DMS53 (cell line): ENCODE data around the gene DDRGK1.
A peak's percentile ranks its signal among the peaks of the same experiment; 100 is the strongest.
"Not testable (repeated sequence)": the region's sequence is repeated elsewhere in the genome, so short reads cannot be mapped to it uniquely, and the experiment has no call there.

Source experiments
- DNase-seq: peaks from one replicate; lab custom pipeline; 2025; lab: John Stamatoyannopoulos, UW

Gene DDRGK1

DNA sequence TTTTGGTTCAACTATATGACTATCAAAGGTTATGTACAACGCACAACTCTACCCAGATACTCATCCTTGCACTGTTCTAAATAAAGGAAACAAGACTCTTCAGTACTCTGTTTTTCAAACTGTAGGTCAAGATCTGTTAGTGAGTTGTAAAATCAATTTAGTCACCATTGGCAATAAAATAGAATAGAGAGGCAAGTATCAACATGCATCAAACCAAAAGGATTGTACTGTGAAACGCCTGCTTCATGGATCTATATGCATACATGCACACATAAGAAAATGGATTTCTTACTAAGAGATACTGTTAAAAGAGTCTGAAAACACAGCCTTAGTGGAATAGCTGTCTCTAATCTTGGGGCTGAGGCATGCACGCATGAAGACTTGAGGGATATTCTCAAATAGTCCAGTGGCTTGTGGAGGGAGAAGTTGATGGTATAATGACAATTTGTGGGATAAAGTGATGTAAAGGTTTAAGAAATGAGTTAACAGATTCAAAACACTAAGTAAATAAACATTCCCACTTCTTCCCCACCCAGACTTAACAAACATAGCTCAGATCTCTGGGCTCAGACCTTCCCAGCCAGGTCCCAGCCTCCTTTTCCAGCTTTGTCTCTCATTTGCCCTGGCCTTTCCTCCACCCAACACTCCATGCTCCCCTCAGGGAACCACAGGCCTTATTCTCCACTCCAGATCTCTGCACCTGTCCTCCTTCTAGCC lies 20.4 kb downstream of the DDRGK1 start:
- no peak for DNase-seq

DNA sequence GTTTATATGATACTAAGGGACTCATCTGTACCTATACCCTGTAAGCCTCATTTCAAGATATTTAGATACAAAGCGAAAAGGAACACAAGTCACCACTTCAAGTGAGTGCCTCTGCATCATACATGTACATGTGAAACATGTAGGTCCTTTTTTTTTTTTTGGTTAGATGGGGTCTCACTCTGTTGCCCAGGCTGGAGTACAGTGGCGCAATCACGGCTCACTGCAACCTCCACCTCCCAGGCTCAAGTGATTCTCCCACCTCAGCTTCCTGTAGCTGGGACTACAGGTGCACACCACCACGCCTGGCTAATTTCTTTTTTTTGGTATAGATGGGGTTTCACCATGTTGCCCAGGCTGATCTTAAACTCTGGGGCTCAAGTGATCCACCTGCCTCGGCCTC lies 22.1 kb downstream of the DDRGK1 start:
- not testable (repeated sequence) for DNase-seq

DNA sequence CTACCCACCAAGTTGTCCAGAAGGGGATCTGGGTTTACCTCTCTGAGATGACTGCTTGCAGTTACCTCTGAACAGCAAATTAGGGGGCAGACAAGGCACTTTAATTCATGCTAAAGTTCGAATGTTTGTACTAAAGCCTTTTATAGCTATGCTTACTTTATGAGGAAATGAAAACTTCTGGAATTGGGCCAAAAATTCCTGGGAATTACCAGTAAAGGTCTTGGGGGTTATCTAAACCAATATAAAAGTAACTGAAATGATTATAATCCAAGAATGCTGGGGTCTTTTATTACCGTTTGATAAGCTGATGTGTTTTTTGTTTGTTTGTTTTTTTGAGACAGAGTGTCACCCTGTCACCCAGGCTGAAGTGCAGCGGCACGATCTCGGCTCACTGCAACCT lies 23.2 kb downstream of the DDRGK1 start:
- no peak for DNase-seq

DNA sequence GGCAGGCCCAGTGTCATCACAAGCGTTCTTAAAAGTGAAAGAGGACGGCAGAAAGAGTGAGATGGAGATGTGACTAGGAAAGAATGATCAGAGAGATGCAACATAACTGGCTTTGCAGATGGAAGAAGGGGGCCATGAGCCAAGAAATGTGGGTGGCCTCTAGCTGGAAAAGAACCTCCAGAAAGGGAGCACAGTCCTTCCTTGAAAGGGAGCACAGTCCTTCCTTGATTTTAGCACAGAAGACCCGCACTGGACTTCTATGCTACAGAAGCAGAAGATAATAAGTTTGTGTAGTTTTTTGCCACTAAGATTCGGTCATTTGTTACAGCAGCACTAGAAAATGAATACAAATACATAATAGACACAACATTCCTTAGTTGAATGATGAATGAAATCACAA lies 24.2 kb downstream of the DDRGK1 start:
- no peak for DNase-seq

- DNase-seq = no peak
Observed at GRCh38 chr20:3177746-3178485, 26.6 kb downstream of the DDRGK1 start.

DNA sequence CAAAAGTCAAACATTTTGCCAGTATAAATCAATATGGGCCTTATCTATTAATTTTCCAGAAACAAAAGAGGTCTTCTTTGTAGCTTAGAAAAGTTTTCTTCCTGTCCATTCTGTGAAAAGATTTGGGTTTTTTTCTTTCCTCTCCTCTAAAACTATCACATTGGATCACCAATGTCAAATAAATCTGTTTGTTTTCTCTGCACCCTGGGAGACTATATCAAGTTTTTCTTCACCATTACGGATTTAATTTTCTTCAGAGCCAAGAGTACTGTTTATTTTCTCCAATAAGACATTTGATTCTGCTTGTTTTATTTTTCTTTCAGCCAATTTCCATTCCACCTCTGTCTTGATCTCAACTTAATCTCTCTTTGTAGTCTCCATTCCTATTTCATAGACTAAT lies 29.2 kb downstream of the DDRGK1 start:
- no peak for DNase-seq

DNA sequence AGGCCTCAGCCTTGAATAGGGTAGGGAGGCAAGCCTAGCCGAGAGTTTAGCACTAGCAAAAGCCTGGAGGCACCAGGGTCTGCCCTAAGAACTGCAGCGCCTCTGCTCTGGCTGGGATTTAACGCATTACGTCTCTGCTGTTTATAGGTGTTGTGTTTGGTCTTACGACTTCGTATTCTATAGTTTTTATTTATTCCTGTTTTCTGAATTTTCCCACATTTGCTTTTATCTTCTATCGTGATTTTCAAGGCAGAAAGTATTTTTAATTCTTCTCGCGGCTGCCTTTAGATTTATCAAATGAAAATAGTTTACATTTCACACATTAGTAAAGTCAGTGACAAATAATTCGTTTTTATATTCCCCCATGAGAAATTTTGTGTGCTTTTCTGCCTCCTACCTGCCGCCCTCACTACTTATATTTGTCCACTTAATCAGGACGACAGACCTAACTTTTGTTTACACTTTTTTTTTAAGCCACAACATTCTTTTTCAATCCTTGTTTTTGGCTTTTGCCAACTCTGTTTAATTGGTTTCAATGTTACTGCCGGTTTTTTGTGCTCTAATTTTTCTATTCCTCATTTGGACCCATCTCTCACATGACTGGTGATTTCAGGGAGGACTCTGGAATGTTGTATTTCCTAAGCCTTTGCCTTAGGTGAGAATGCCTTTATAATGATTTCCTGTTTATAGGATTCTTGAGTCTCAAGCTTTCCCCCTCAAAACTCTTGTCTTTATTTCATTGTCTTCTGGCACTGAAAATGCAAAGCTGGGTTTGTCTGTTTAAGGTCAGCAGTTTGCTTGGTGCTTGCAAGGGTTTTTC lies 29.8 kb downstream of the DDRGK1 start:
- no peak for DNase-seq

DNA sequence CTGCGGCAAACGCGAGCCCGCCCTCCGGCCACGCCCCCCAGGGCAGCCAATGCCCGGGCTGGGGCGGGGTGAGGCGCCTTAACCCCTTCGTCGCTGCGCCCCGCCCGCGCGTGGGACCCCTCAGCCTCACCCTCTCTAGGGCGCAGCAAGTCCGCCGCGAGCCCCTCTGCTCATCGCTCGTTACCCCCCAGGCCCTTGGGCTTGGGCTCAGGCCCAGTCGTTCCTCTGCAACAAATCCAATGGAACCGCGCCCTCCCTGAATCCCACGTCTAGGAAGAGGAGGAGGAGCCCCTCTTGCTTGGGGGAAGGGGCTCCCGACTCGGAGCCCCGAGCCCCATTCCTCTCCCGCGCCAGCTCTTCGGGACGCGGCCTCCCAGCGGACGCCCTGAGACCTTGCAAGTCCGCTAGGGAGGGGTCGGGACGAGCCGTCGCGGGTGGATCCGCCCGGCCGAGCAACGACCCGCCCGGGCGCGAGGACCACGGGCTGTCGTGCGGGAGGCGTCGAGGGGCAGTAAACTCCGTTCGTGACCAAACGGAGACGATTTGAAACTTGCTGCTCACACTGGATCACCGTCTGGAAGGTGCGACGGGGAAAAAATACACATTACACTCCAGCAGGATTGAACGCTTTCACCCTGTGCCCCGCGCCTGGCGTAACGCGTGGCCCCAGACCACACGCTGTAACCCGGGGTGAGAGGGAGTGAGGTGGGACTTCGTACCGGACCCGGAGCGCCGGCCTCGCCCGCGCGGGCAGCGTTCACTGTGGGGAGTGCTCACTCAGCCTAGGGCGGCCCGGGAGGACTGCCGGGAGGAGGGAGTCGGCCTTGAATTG lies 30.7 kb downstream of the DDRGK1 start:
- DNase-seq = peak; percentile 94

DNA sequence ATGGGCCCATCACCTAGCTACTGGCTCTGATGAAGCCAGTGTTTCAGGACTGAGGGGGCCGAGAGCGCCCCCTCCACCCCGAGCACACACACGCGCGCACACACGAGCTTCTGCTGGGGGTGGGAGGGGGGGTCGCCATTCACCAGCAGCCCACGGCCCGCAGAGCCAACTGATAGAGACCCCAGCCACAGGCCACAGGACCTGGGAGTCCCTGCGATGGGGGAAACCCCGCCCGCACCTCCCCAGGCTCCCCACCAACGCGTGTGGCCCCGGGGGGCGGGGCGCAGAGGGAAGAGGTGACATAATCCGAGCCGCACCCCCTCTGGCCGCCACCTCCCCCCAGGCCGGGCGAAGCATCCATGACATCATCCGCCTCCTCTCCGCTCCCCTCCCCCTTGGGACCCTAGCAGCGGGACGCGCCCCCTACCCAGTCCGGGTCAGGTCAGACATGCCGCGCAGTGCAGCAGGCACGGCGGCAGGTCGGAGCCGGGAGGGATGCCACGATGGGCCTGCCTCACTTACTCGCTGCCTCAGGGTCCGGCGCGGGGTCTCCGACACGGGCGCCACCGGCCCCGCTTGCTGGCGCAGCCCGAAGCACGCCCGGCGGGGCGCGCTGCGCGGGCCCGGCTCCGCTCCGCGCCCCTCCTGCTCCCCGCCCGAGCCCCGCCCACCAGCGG lies 31.4 kb downstream of the DDRGK1 start, which contains the start of gene LZTS3:
Gene LZTS3 (minus strand): TSS at position 617 of the 677 bp plus-strand sequence. CDS start 6,386 bp downstream, outside the sequence.
- peak; percentile 86 for DNase-seq

GRCh38 chr20:3172126-3172932 lies 32.2 kb downstream of the DDRGK1 start:
- no peak for DNase-seq

DNA sequence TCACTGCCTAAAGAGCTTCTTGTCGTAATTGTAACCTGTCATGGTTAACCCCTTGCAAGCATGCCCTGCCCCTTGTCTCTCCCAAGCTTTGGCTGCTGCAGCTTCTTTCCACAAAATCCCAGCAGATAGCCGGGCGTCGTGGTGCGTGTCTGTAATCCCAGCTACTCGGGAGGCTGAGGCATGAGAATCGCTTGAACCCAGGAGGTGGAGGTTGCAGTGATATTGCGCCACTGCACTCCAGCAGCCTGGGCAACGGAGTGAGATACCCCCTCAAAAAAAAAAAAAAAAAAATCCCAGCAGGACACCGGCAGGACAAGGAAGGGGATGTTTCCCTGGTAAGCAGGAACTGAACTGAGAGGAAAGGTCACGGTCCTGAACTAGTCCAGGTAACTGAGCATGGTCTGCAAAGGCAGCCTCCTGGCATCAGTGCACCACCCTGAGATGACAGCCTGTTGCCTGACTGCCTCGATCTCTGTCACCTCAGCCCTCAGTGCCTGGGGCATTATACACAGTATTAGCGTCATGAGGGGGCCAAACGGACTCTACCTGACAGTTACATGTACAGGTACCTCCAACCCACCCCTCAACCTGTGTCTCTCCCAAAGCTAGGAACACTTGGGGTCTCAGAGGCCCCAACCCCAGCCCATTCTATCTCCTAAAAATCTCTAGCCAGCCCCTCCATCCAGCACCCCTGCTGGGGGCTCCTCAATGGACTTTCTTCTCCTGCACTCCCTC lies 32.9 kb downstream of the DDRGK1 start:
- DNase-seq = no peak

GRCh38 chr20:3168829-3169590 lies 35.5 kb downstream of the DDRGK1 start:
- peak; percentile 78 for DNase-seq

- peak; percentile 96 for DNase-seq
Observed at GRCh38 chr20:3168079-3168828, 36.2 kb downstream of the DDRGK1 start.

- peak; percentile 63 for DNase-seq
Observed at GRCh38 chr20:3167738-3168078, 36.8 kb downstream of the DDRGK1 start.

DNA sequence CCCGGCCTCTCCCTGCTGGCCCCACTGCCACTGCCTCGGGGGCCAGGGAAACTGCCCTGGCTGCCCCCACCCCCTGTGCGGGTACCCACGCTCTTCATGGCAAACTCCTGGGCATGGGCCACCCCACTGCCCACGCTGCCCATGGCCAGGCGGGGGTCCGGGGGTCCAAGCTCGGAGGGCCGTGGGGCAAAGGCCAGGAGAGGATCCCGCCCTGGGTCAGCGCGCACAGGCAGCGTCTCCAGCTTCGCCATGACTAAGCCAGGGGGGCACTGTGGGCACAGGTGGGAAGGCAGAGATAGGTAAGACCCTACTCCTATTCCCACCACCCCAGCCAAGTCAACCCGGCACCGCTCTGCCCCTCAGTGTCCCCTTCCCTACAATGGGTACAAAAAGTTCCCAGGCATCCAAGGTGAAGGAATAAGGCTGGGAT lies 37.6 kb downstream of the DDRGK1 start:
- DNase-seq = no peak

- DNase-seq = peak; percentile 47
Observed at GRCh38 chr20:3166338-3166912, 38.1 kb downstream of the DDRGK1 start.

DNA sequence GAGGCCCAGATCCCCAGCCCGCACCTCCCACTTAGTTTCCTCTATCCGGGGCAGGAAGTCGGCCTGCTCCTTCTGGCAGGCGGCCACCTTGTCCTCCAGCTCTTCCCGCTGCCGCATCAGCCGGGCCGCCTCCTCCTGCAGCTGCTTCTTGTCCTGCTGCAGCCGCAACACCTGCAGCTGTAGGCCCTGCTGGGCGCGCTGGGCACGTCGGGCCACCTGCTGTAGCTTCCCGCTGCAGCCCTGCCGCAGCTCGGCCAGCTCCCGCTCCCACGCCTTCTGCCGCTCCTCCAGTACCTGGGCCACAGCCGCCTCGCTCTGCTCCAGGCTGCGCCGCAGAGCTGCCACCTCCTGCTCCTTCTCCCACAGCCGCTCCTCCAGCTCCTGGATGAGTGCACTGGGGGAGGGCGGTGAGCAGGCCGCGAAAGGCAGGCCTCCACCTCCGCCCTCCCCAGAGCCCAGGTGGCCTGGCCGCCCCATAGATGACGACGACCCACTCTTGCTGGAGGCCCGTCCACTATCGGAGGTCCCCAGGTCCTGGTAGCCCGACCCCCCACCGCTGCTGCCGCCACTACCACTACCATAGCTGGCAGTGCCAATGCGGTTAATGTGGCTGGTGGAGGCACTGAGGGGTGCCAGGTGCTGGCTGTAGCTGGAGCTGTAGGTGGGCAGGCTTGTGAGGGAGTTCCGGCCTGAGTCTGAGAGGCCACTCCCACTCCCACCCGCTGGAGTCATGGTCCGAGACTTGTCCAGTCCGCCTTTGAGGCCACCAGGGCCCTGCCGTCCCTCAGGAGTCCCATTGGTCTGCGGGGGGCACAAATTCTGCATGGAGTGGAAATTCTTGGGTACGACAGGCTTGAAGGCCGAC lies 38.8 kb downstream of the DDRGK1 start:
- peak; percentile 98 for DNase-seq
